GM12878 (cell line): Measurements from ENCODE around the gene AKNA. TPM values are rescaled to one million over a fixed set of nuclear protein-coding genes. Genes with fewer than 3 reads are reported as not detected.

Experiments
- ATAC-seq: fragments of 200-7000 bp; cut with Tn5 transposase; 3 replicates; pipeline ENCODE4 v1.9.1; 2020; ENCODE audit warnings: mild to moderate bottlenecking, moderate library complexity
- BruUV-seq: library from RNA; stranded (reverse); fragments of 400-500 nt; replicated peaks from 2 replicates; lab custom pipeline; 2021; lab: Mats Ljungman, UMichigan
- CTCF ChIA-PET: fragments of 300-600 bp; sonication (Branson Sonifier 250); formaldehyde crosslinking; extraction: SDS; loops from one replicate; lab custom pipeline; 2021; ENCODE audit warnings: inconsistent platforms; lab: Yijun Ruan, JAX
- POLR2A ChIA-PET: fragments of 350-600 bp; formaldehyde crosslinking; extraction: SDS; loops from one replicate; lab custom pipeline; 2021; ENCODE audit warnings: inconsistent platforms; lab: Charles Lee
- RAD21 ChIA-PET: fragments of 300-600 bp; sonication (Branson Sonifier 250); formaldehyde crosslinking; loops from one replicate; lab custom pipeline; 2023; ENCODE audit warnings: antibody characterized with exemption; ENCODE audit not compliant: unreplicated experiment; lab: Charles Lee
- SMC1A ChIA-PET: fragments of 300-600 bp; sonication (Branson Sonifier 250); formaldehyde crosslinking; loops from one replicate; lab custom pipeline; 2023; ENCODE audit not compliant: unreplicated experiment, uncharacterized antibody; lab: Charles Lee
- DNase-seq: peaks from one replicate; pipeline ENCODE4 v3.0.0-alpha.2; 2011; ENCODE audit warnings: low read depth, low spot score
- FAIRE-seq: peaks from 3 replicates; lab custom pipeline; 2011; peaks lifted over from hg19 to GRCh38; lab: Jason Lieb, UNC
- H2AFZ ChIP-seq: 2 replicates; pipeline ENCODE4 v1.6.0; 2011; ENCODE audit warnings: low read depth, low read length, control low read depth; ENCODE audit not compliant: control insufficient read depth
- H3K27ac ChIP-seq: 2 replicates; pipeline ENCODE4 v1.5.1; 2011; ENCODE audit warnings: control low read depth; ENCODE audit not compliant: control insufficient read depth, insufficient read depth
- H3K27me3 ChIP-seq, 2 experiments: replicated peaks in 1 of 2; 2 replicates each; pipeline versions ENCODE4 v1.6.0 to v1.6.1; 2011; ENCODE audit warnings: low read length in 1 of 2; ENCODE audit not compliant: control insufficient read depth in 2 of 2, insufficient read depth in 2 of 2
- H3K36me3 ChIP-seq, 2 experiments: 2 replicates each; pipeline ENCODE4 v1.5.1; 2011; ENCODE audit warnings: low read length in 1 of 2; ENCODE audit not compliant: control insufficient read depth in 2 of 2, insufficient read depth in 2 of 2
- H3K4me1 ChIP-seq: 2 replicates; pipeline ENCODE4 v1.6.1; 2011; ENCODE audit warnings: mild to moderate bottlenecking, low read length, moderate library complexity, mixed read lengths; ENCODE audit not compliant: control insufficient read depth, insufficient read depth
- H3K4me2 ChIP-seq: 2 replicates; pipeline ENCODE4 v1.6.0; 2011; ENCODE audit warnings: control low read depth; ENCODE audit not compliant: control insufficient read depth, insufficient read depth
- H3K4me3 ChIP-seq: fragments of 200-600 bp; sonication (generic); 2 replicates; pipeline ENCODE4 v1.5.1; 2016
- H3K79me2 ChIP-seq: 2 replicates; pipeline ENCODE4 v1.6.0; 2011; ENCODE audit warnings: low read length; ENCODE audit not compliant: control insufficient read depth, insufficient read depth
- H3K9ac ChIP-seq: 2 replicates; pipeline ENCODE4 v1.8.0; 2011; ENCODE audit warnings: low read length, control low read depth, mixed read lengths; ENCODE audit not compliant: control insufficient read depth, insufficient read depth
- H3K9me3 ChIP-seq: replicated peaks from 3 replicates; pipeline ENCODE4 v1.5.1; 2011; ENCODE audit warnings: mild to moderate bottlenecking, low read length; ENCODE audit not compliant: control insufficient read depth, insufficient read depth
- H4K20me1 ChIP-seq: 2 replicates; pipeline ENCODE4 v1.6.0; 2011; ENCODE audit not compliant: control insufficient read depth, insufficient read depth
- BHLHE40 ChIP-seq, 2 experiments: fragments of 450-650 bp in 1 of 2; IDR thresholded peaks; 2 replicates each; pipeline ENCODE4 v1.6.1; 2011 to 2017; ENCODE audit warnings: low read depth in 2 of 2, borderline replicate concordance in 1 of 2, improper control_type of control experiment in 1 of 2, low read length in 1 of 2, mild to moderate bottlenecking in 1 of 2
- CHD4 ChIP-seq: fragments of 200-600 bp; sonication (generic); IDR thresholded peaks from 2 replicates; pipeline ENCODE4 v1.6.1; 2016; ENCODE audit warnings: mild to moderate bottlenecking
- CREM ChIP-seq: IDR thresholded peaks from 2 replicates; pipeline ENCODE4 v1.6.1; 2014; ENCODE audit warnings: antibody characterized with exemption, low read depth
- FOS ChIP-seq: IDR thresholded peaks from 3 replicates; pipeline ENCODE4 v1.6.1; 2011; ENCODE audit warnings: borderline replicate concordance; ENCODE audit not compliant: insufficient read length; ENCODE audit errors: extremely low read depth
- KAT2A ChIP-seq: conservative IDR thresholded peaks from 2 replicates; pipeline ENCODE4 v1.6.1; 2011; ENCODE audit warnings: low read depth, low read length; ENCODE audit not compliant: control insufficient read depth
- NR2F1 ChIP-seq: fragments of 450-650 bp; conservative IDR thresholded peaks from 2 replicates; pipeline ENCODE4 v1.6.1; 2017; ENCODE audit warnings: mild to moderate bottlenecking
- RAD21 ChIP-seq: IDR thresholded peaks from 2 replicates; pipeline ENCODE4 v1.6.1; 2011; ENCODE audit warnings: mild to moderate bottlenecking, low read depth, low read length, moderate library complexity; ENCODE audit not compliant: insufficient read depth
- RAD51 ChIP-seq: fragments of 450-650 bp; IDR thresholded peaks from 2 replicates; pipeline ENCODE4 v1.6.1; 2016; ENCODE audit warnings: moderate library complexity, mild to moderate bottlenecking, inconsistent platforms
- SMAD1 ChIP-seq: fragments of 450-650 bp; IDR thresholded peaks from 2 replicates; pipeline ENCODE4 v1.6.1; 2018; ENCODE audit warnings: mild to moderate bottlenecking, low read depth; ENCODE audit not compliant: partially characterized antibody
- SMC3 ChIP-seq: IDR thresholded peaks from 2 replicates; pipeline ENCODE4 v1.6.1; 2011; ENCODE audit warnings: low read length, improper control_type of control experiment, borderline replicate concordance
- SP1 ChIP-seq: IDR thresholded peaks from one replicate; pipeline ENCODE4 v1.6.1; 2011; ENCODE audit warnings: low read depth, low read length
- SREBF1 ChIP-seq: IDR thresholded peaks from 2 replicates; pipeline ENCODE4 v1.6.1; 2012; ENCODE audit warnings: mild to moderate bottlenecking, low read length
- TAF1 ChIP-seq: IDR thresholded peaks from 2 replicates; pipeline ENCODE4 v1.6.1; 2011; ENCODE audit warnings: mild to moderate bottlenecking, low read depth, low read length, borderline replicate concordance
- TCF12 ChIP-seq: IDR thresholded peaks from 2 replicates; pipeline ENCODE4 v1.6.1; 2011; ENCODE audit warnings: low read depth, mild to moderate bottlenecking, low read length
- ZNF207 ChIP-seq: fragments of 450-650 bp; IDR thresholded peaks from 2 replicates; pipeline ENCODE4 v1.6.1; 2014; ENCODE audit warnings: antibody characterized with exemption, mild to moderate bottlenecking, borderline replicate concordance
- WGBS: methylation state at CpG from one replicate; pipeline ENCODE4 v1.1.6; 2016; ENCODE audit warnings: low lambda C conversion rate; ENCODE audit not compliant: insufficient replicate concordance, insufficient coverage; ENCODE audit errors: missing lambda C conversion rate; 5-methylcytosine and 5-hydroxymethylcytosine counted together
- in situ Hi-C: fragments of 300-500 bp; cut with MboI; formaldehyde crosslinking; loops from 9 replicates; pipeline ENCODE4 v1.14.3; 2018; ENCODE audit warnings: mixed read lengths
- intact Hi-C: fragments of 100-400 bp; cut with micrococcal nuclease; formaldehyde crosslinking; loops from one replicate; pipeline ENCODE4 v1.14.2; 2022; ENCODE audit not compliant: unreplicated experiment
- polyA plus RNA-seq, 11 experiments: library from polyadenylated mRNA; depleted of rRNA in 4 of 11; unstranded in 6 of 11; stranded (reverse) in 5 of 11; fragments of >200 nt; fragmentation: Nextera tagmentation in 4 of 11; fragmentation: Illumina TruSeq in 1 of 11; extraction: Ambion mirVana in 4 of 11; extraction: Trizol in 1 of 11; gene quantifications; 1 replicate in 1 of 11; 2 replicates in 10 of 11; pipeline versions ENCODE4 v1.2.1 to v1.2.3, GENCODE V29; 2011 to 2016; ENCODE audit warnings: inconsistent platforms in 2 of 11, missing spikeins in 2 of 11, low read depth in 1 of 11
- total RNA-seq, 4 experiments: library from RNA; depleted of rRNA in 3 of 4; stranded (reverse); fragments of >200 nt in 3 of 4; fragmentation: Illumina TruSeq in 1 of 4; extraction: Trizol in 1 of 4; gene quantifications; 2 replicates each; pipeline versions ENCODE4 v1.2.1 to v1.2.3, GENCODE V29; 2013 to 2021
- TF ChIP-seq, protein P1 (sequence below): fragments of 450-650 bp; IDR thresholded peaks from 2 replicates; pipeline ENCODE4 v1.6.1; 2017; ENCODE audit warnings: borderline replicate concordance
- TF ChIP-seq, protein P2 (sequence below): IDR thresholded peaks from 2 replicates; pipeline ENCODE4 v1.6.1; 2012; ENCODE audit warnings: low read depth, low read length, improper control_type of control experiment
- TF ChIP-seq, protein P3 (sequence below): fragments of 450-650 bp; IDR thresholded peaks from 2 replicates; pipeline ENCODE4 v1.6.1; 2016; ENCODE audit warnings: mild to moderate bottlenecking
- TF ChIP-seq, protein P4 (sequence below), 3 experiments: IDR thresholded peaks in 2 of 3; conservative IDR thresholded peaks in 1 of 3; 2 replicates each; pipeline ENCODE4 v1.5.1; 2011; ENCODE audit warnings: low read depth in 3 of 3, low read length in 3 of 3, mild to moderate bottlenecking in 3 of 3, control low read depth in 2 of 3, moderate library complexity in 2 of 3, inconsistent platforms in 1 of 3, mixed read lengths in 1 of 3; ENCODE audit not compliant: control insufficient read depth in 2 of 3, insufficient read depth in 1 of 3; ENCODE audit errors: extremely low read depth in 1 of 3
- TF ChIP-seq, protein P5 (sequence below): fragments of 450-650 bp; IDR thresholded peaks from 2 replicates; pipeline ENCODE4 v1.6.1; 2014; ENCODE audit warnings: mild to moderate bottlenecking

The AKNA gene
- total and polyA plus RNA-seq, 10 of the 15 experiments (the other 5 are each of a cell fraction or from before 2014, with no cell fraction given) = 1.6 to 132 (median 35.3) TPM

DNA sequence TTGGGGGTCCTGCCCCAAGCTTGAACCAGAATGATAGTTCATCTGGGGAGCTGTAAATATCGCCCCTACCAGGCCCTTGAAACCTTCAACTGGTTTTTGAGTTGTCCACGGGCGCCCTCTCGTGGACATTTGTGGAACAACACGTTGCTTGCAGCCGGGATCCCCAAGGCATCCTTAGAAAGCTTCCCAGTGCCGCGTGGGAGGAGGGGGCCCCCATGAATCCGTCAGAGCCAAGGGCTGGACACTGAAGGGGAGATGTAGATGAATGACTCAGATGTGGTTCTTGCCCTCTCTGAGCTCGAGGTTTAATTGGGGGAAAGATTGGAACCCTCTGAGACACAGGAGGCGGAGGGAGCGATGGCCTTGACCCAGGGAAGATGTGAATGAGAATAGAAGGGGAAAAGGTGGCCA lies 96.7 kb downstream of the AKNA start:
- no peaks in the 10 kb centered on the region for H3K4me1 ChIP-seq
- H3K27ac ChIP-seq = no peak overlapping the region
- ChIA-PET SMC1A (interaction anchor here (0.6 to 1.5 kb wide), 7 partner anchors 12 to 955 kb away, joined by 3 to 4 read pairs (median 3); no protein-coding TSS in a partner anchor), RAD21 (interaction anchor here (0.6 to 2.7 kb wide), 5 partner anchors 18 to 266 kb away, joined by 3 to 24 read pairs (median 4); no protein-coding TSS in a partner anchor), CTCF (interaction anchor here (0.5 to 5.8 kb wide), 29 partner anchors 8 to 758 kb away, joined by 3 to 61 read pairs (median 4); partner anchors contain the start of gene COL27A1), POLR2A (no interaction called here)
- H4K20me1 ChIP-seq = 0 out of 2 replicates have a peak, but pooled peaks cover 2% of the 10 kb centered on the region
- H3K36me3 ChIP-seq = no peaks in the 10 kb centered on the region
- WGBS = 17% methylated on average over 12 of the region's 12 CpGs
- no peaks in the 10 kb centered on the region for H3K9me3 ChIP-seq
- no peak overlapping the region for H3K4me3 ChIP-seq
- intact Hi-C loops (loop anchor here (1.0 kb wide), 3 partner anchors 136 to 209 kb away; partner anchors contain the start of gene COL27A1), in situ Hi-C loops (loop anchor here (25.0 kb wide), 1 partner anchor 204 kb away; the partner anchor contains the start of genes AMBP and KIF12)
- ATAC-seq (peak; percentile 87), FAIRE-seq (peak; percentile 92), DNase-seq (no peak)
- no peak overlapping the region for H3K4me2 ChIP-seq
- no TSS peak for BruUV-seq
- no peak overlapping the region for H3K9ac ChIP-seq
- H2AFZ ChIP-seq = no peak overlapping the region
- no peaks in the 10 kb centered on the region; a peak in 1 of 4 replicates for H3K27me3 ChIP-seq
- H3K79me2 ChIP-seq = no peaks in the 10 kb centered on the region
- no peak for TF ChIP-seq CREM
- TF ChIP-seq, protein P1, sequence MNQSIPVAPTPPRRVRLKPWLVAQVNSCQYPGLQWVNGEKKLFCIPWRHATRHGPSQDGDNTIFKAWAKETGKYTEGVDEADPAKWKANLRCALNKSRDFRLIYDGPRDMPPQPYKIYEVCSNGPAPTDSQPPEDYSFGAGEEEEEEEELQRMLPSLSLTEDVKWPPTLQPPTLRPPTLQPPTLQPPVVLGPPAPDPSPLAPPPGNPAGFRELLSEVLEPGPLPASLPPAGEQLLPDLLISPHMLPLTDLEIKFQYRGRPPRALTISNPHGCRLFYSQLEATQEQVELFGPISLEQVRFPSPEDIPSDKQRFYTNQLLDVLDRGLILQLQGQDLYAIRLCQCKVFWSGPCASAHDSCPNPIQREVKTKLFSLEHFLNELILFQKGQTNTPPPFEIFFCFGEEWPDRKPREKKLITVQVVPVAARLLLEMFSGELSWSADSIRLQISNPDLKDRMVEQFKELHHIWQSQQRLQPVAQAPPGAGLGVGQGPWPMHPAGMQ = no peak
- TF ChIP-seq SMC3 = peak; percentile 74
- TF ChIP-seq SP1 = no peak
- TF ChIP-seq TCF12 = no peak
- TF ChIP-seq TAF1 = no peak
- TF ChIP-seq KAT2A = no peak
- no peak for TF ChIP-seq CHD4
- TF ChIP-seq RAD51 = no peak
- TF ChIP-seq, protein P2, sequence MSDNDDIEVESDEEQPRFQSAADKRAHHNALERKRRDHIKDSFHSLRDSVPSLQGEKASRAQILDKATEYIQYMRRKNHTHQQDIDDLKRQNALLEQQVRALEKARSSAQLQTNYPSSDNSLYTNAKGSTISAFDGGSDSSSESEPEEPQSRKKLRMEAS = no peak
- TF ChIP-seq SREBF1 = no peak
- TF ChIP-seq, protein P3, sequence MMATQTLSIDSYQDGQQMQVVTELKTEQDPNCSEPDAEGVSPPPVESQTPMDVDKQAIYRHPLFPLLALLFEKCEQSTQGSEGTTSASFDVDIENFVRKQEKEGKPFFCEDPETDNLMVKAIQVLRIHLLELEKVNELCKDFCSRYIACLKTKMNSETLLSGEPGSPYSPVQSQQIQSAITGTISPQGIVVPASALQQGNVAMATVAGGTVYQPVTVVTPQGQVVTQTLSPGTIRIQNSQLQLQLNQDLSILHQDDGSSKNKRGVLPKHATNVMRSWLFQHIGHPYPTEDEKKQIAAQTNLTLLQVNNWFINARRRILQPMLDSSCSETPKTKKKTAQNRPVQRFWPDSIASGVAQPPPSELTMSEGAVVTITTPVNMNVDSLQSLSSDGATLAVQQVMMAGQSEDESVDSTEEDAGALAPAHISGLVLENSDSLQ = no peak
- TF ChIP-seq NR2F1 = no peak
- TF ChIP-seq RAD21 = peak; percentile 82
- no peak for TF ChIP-seq ZNF207
- TF ChIP-seq BHLHE40 (IDR thresholded peaks at IDR 0.05; ENCODE audit: borderline replicate concordance in 1 of 2, low read depth in 2 of 2, low read length in 1 of 2) = no peak
- TF ChIP-seq, protein P4, sequence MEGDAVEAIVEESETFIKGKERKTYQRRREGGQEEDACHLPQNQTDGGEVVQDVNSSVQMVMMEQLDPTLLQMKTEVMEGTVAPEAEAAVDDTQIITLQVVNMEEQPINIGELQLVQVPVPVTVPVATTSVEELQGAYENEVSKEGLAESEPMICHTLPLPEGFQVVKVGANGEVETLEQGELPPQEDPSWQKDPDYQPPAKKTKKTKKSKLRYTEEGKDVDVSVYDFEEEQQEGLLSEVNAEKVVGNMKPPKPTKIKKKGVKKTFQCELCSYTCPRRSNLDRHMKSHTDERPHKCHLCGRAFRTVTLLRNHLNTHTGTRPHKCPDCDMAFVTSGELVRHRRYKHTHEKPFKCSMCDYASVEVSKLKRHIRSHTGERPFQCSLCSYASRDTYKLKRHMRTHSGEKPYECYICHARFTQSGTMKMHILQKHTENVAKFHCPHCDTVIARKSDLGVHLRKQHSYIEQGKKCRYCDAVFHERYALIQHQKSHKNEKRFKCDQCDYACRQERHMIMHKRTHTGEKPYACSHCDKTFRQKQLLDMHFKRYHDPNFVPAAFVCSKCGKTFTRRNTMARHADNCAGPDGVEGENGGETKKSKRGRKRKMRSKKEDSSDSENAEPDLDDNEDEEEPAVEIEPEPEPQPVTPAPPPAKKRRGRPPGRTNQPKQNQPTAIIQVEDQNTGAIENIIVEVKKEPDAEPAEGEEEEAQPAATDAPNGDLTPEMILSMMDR (IDR thresholded peaks at IDR 0.05 in 2 of 3, conservative IDR thresholded peaks at IDR 0.05 in 1 of 3; ENCODE audit: control insufficient read depth in 2 of 3, extremely low read depth in 1 of 3, insufficient read depth in 1 of 3, low read depth in 3 of 3, low read length in 3 of 3) = peak; percentile 79 to 89 (median 87)
- TF ChIP-seq SMAD1 = no peak
- no peak for TF ChIP-seq FOS
- TF ChIP-seq, protein P5, sequence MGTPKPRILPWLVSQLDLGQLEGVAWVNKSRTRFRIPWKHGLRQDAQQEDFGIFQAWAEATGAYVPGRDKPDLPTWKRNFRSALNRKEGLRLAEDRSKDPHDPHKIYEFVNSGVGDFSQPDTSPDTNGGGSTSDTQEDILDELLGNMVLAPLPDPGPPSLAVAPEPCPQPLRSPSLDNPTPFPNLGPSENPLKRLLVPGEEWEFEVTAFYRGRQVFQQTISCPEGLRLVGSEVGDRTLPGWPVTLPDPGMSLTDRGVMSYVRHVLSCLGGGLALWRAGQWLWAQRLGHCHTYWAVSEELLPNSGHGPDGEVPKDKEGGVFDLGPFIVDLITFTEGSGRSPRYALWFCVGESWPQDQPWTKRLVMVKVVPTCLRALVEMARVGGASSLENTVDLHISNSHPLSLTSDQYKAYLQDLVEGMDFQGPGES = no peak
